GM21737 (cell line): ENCODE data around the gene FCN1.

Experiments
- ATAC-seq: cut with Tn5 transposase; IDR thresholded peaks from one replicate; pipeline ENCODE4 v1.9.1; 2021; ENCODE audit warnings: mild to moderate bottlenecking, moderate library complexity; ENCODE audit not compliant: unreplicated experiment

FCN1 gene

GRCh38 chr9:134937566-134938345 lies 20.0 kb upstream of the FCN1 start:
- no peak for ATAC-seq

DNA sequence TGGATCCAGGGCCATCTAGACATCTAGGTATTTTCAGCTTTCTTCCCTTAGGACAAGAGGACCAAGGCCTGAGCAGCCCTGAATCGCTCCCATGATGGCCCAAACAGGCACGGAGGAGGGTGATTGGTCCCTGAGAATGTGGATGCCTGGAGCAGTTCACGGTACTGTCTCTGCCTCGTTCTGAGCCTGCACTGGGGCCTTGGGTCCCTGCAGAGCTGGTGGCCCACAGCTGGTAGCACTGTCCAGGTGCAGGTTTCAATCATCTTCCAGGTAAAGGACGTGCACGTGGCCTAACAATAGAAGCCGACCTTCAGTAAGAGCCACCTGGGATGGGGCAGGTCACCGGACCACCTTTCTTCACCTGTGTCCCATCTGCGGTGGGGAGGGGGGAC lies 19.4 kb upstream of the FCN1 start:
- ATAC-seq, result no peak

DNA sequence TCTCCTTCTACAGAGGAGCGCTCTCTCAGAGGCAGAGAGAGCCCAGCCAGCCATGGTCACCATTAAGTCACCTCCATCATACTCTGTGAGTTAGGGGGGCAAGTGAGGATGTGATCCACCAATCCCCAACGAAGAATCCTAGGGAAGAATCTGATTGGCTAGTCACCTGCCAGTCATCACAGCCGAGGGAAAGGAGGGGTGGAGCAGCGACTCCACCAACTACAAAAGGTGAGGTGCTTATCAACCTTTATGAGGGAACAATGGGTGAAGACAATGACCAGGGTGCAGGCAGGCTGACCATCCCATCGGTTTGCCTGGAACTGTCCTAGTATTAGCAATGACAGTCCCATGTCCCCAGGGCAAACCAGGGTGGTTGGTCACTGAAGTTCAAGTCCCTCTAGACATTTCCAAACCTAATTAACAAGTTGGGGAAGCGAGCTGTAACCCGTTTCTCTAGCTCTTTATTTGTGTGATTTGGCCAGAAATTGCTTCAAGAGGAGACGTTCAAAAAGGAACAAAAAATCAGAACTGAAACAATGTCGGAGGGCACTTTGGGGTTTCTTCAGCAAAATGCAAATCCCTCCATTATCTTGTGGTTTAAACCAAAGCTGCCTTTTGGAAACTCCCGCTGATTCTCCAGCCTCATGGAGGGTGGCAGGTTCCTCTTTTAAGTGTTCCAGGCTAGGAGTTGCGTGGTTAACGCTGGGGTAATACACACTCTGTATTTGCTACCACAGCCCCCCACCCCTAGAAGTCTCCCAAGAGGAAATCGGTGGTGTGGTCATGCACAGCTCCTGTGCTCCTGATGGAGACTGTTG lies 18.8 kb upstream of the FCN1 start:
- ATAC-seq, result no peak

- no peak for ATAC-seq
These were observed 18.1 kb upstream of the FCN1 start for GRCh38 chr9:134935701-134936345.

DNA sequence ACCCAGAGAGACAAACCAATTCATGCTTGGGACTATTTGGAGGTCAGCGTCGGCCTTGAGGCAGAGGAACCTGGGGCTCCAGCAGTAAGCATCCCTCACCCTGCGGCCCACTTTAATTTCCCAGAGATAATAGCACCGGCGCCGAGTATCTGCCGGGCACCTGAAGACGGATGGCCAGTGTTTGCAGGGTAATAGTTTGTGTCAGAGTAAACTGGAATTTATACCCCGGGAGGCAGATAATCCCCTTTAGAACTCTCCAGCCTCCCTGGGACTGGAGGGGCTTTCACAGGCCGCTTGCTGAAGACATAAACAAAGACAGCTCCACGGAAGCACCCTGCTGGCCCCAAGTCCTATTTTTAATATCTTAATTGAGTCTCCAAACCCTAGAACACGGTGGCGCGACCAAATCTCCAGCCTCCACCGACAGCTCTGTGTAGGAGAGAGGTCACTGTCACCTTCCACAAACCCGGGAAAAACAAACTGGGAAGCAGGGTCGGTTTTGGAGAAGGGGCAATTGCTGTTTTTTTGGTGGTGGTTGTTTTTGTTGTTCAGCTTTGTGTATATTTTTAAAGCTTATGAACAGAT lies 17.4 kb upstream of the FCN1 start:
- ATAC-seq, result no peak

DNA sequence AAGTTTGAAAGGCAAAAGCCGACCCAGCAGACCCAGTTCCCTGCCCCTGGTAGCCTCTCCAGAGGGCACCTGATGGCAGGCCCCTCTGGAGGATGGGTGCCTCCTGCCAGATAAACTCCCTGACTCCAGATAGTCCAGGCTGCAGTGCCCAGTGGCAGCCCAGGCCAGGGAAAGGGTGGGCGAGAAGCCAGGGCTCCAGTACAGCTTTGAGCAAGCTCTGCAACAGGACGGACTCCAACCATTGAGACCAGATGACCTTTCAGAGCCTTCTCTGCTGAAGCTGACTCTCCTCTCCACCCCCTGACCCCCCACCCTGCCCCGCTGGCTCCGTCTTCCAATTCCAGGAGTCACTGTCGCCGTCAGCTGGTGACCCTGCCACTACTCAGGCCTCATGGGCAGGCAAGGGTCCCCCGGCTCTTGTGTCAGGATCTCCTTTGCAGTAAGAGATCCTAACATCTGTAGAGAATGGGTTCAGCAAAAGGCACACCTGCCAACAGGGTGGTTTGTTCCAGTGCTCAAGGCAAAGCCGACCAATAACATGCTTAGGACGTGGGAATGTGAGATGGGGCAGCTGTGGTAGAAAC lies 15.5 kb upstream of the FCN1 start:
- ATAC-seq, result no peak

DNA sequence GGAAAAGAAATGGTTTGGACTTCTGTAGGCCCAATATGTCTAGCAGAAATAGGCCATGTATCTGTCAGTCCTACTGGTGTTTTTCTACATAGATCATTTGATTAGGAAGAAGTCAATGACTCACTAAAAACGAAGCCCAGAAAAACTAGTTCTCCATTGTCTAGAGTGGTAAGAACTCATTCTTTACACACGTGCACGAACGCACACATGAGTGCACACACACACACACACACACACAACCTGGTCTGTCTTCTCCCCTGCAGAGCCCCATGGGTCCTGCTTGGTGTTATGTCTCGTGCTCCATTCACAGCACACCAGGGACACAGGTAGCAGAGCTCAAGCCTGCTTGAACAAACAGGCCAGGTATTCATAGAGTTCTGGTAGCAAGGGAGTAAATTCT lies 14.9 kb upstream of the FCN1 start:
- ATAC-seq, result no peak

DNA sequence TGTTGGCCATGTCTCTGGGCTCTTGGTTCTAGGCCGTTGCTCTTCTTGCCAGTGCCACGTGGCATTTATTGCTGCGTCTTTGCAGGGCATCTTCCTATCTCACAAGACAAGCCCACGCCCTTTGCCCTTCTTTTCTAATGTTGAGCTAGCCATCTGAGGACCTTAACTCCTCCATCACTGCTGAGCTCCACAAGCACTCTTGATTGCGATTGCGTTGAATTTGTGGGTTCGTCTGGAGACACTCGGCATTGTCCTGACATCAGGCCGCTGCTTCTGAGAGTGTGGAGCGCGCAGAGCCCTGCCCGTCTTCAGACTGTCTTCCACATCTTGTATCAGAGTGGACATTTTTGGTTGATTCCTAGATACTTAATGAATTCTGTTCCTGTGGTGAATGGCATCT lies 14.5 kb upstream of the FCN1 start:
- ATAC-seq, result no peak

DNA sequence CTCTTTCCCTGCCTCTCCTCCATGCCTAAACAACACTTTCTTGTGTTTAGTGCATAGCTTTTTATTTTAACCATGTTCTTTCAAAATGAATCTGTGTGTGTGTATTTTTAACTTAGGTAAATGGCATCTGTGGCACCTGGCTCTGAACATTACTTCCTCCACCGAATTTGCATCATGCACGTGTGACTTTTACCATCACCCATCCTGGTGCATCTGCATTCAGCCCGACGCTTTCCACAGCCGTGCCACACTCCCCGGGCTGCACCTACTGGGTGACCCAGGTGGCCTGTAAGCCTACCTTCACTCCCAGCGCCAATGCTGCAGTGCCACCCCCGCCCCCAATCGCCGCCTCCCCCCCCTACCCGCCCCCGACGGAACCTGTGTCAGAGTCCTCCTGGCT lies 12.7 kb upstream of the FCN1 start:
- no peak for ATAC-seq

GRCh38 chr9:134929193-134930158 lies 11.8 kb upstream of the FCN1 start:
- ATAC-seq, result no peak

- ATAC-seq, result no peak
These were observed 10.9 kb upstream of the FCN1 start for GRCh38 chr9:134928436-134929192.

DNA sequence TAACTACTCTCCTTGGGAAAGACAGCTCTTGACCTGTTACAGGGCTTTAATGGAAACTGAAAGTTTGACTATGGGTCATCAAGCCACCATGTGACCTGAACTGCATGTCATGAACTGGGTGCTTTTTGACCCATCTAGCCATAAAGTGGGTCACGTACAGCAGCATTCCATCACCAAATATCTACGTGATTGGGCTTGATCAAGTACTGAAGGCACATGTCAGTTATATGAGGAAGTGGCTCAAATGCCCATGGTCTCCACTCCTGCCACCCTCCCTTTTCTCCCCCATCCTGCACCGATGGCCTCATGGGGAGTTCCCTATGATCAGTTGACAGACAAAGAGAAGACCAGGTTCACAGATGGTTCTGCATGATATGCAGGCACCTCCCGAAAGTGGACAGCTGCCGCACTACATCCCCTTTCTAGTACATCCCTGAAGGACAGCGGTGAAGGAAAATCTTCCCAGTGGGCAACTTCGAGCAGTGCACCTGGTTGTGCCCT lies 7.3 kb upstream of the FCN1 start:
- no peak for ATAC-seq

- no peak for ATAC-seq
These were observed 5.8 kb upstream of the FCN1 start for GRCh38 chr9:134923466-134923865.

DNA sequence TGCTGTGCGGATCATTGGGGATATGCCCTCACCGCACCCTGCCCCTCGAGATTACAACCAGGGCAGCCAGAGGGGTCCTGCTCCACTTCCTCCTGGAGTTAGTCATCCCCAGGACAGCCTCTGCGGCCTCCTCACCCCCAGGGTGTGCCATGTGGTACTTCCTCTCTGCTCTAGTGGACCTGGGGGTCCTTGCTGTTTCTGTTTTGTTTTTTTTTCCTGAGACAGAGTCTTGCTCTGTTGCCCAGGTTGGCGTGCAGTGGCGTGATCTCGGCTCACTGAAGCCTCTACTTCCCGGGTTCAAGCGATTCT lies 5.2 kb upstream of the FCN1 start:
- ATAC-seq, result no peak

DNA sequence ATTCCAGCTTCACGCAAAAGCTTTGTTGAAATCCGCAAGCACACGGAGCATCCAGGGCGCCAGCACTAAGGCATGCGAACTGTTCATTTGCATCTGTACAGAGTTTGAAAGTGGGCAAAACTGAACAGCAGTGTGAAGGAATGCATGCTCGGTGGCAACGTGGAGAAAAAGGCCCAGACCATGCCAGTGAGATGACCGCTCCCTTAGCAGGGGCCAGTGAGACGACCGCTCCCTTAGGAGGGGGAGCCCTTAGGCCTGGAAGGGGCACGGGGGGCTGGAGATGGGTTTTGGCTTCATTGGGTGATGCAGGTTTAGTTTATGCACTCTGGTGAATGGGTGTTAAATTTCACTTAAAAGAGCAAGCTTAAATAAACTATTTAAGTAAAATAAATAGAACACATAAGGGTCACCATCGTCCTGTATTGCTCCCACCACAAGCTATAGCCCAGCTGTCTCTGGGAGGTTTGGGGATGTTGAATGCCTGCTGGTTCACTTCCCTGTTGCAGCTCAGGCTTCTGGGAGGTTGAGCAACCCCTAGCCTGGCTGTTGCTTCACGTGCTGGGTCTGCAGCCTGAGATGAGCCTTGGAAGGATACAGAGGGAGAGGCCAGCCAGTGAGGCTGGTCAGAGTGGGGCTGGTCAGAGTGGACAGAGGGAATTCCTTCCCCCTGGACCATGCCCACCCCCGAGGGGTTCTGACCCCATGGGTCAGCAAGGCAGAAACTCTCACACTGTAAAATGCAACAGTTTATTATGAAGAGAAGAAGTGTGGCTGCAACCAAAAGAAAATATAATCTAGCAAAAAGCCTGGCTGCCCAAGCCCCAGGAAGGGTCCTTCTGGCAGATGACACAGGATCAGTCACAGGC lies 4.6 kb upstream of the FCN1 start:
- no peak for ATAC-seq

DNA sequence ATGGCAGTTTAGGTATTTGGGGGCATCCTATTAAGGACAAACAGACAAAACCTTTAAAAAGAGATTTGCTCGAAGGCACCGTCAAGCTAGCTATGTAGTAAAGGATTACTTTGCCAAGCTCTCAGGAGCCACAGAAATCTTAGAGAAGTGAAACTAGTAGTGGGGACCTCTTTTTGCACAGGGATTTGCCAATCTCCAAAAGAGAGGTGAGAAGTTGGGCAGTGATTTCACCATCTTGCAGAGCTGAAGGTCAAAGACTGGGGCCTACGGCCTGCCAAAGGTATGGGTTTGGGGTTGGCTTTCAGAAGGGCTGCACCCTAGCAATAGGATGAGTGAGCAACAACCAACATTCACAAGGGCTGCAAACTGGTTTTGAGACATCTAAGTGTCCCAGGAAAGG lies 1.6 kb upstream of the FCN1 start:
- ATAC-seq, result no peak

DNA sequence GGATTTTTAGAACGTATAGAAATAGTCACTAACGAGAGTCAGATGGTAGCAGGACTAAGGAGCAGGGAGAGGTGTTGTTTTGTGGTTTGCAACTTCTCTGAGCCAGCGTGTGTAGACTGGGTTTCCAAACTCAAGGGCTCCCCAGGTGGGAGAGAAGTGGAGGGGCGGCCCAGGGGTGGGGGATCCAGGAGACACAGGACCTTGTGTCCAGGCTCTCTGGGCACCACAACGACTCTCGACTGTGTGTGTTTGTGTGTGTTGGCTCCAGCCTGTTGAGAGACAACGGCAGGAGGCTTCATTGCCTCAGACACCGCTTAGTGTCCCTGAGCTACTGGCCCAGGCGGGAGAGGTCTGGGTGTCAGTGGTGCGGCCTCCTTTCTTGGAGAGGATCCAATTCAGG lies 934 bp upstream of the FCN1 start:
- ATAC-seq, result no peak

DNA sequence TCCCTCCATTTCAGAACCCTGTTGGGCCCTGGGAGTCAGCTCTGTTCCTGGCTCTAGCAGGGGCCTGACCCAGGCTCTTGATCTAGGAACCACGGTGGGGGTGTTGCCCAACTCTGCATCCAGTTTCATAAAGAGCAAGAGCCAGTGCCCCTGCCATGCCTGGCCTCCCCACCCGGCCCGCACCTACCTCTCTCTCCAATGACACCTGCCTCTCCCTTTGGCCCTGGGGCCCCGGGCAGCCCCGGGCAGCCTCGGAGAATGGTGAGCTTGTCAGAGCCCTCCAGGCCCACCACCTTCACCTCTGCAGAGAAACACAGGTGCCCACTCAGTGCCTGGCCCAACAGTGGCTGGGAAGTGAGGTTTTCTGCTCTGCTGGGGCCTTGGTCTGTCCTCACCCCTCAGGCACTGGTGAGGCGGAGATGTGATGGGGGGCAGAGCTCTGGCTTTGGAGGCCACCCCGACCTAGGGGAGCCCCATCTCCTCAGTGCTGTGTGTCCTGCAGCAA lies 1.5 kb downstream of the FCN1 start:
- ATAC-seq, result no peak
